ENCODE measurements around the gene TENM4.

DNA sequence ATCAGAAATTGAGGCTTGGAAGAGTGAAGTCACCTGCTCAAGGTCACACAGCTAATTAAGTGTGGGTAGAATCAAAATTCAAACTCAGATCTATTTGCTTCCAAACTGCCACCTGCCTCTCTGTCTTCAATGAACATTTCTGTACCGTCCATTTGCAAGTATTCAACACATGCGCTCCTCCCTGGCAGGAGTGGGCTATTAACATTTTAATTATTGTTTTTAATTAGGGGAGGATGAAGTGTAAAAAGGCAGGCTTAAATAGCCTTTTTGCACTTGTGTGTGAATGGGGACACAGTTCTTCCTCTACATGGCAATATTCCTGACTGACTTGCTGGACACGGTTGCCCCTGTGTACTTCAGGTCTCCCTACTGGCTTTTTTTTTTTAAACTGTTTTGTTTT, 751.7 kb downstream of the TENM4 start:
- TF ChIP-seq, protein P1, sequence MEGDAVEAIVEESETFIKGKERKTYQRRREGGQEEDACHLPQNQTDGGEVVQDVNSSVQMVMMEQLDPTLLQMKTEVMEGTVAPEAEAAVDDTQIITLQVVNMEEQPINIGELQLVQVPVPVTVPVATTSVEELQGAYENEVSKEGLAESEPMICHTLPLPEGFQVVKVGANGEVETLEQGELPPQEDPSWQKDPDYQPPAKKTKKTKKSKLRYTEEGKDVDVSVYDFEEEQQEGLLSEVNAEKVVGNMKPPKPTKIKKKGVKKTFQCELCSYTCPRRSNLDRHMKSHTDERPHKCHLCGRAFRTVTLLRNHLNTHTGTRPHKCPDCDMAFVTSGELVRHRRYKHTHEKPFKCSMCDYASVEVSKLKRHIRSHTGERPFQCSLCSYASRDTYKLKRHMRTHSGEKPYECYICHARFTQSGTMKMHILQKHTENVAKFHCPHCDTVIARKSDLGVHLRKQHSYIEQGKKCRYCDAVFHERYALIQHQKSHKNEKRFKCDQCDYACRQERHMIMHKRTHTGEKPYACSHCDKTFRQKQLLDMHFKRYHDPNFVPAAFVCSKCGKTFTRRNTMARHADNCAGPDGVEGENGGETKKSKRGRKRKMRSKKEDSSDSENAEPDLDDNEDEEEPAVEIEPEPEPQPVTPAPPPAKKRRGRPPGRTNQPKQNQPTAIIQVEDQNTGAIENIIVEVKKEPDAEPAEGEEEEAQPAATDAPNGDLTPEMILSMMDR (IDR thresholded peaks at IDR 0.05; ENCODE audit: low read depth, low read length, missing input control): no peak
- no peak for TF ChIP-seq RAD21 (IDR thresholded peaks at IDR 0.05)
